Osteoblast (primary cell): Measurements from ENCODE around the gene TMEM38B. TPM values are rescaled to one million over a fixed set of nuclear protein-coding genes. Genes with fewer than 3 reads are reported as not detected.
A peak's percentile ranks its signal among the peaks of the same experiment; 100 is the strongest.

Source experiments
- DNase-seq: peaks from one replicate; pipeline ENCODE4 v3.0.0; 2011; ENCODE audit warnings: low spot score, mixed read lengths; ENCODE audit not compliant: insufficient read length; ENCODE audit errors: missing footprints
- H2AFZ ChIP-seq: 2 replicates; pipeline ENCODE4 v1.6.0; 2011; ENCODE audit warnings: mild to moderate bottlenecking, low read length
- H3K27ac ChIP-seq: 2 replicates; pipeline ENCODE4 v1.5.1; 2011; ENCODE audit warnings: mild to moderate bottlenecking, low read depth, low read length, moderate library complexity
- H3K27me3 ChIP-seq: 2 replicates; pipeline ENCODE4 v1.6.0; 2012; ENCODE audit warnings: mild to moderate bottlenecking, control low read depth, inconsistent platforms, low read length, moderate library complexity; ENCODE audit not compliant: insufficient read depth
- H3K36me3 ChIP-seq: 2 replicates; pipeline ENCODE4 v1.5.1; 2011; ENCODE audit warnings: mild to moderate bottlenecking, low read length, control low read depth, moderate library complexity; ENCODE audit not compliant: insufficient read depth
- H3K4me1 ChIP-seq: 2 replicates; pipeline ENCODE4 v1.5.1; 2011; ENCODE audit warnings: mild to moderate bottlenecking, low read length, control low read depth, moderate library complexity; ENCODE audit not compliant: insufficient read depth
- H3K4me2 ChIP-seq: 2 replicates; pipeline ENCODE4 v1.6.0; 2011; ENCODE audit warnings: mild to moderate bottlenecking, low read length; ENCODE audit not compliant: insufficient read depth
- H3K4me3 ChIP-seq: fragments of 200-600 bp; sonication (generic); 3 replicates; pipeline ENCODE4 v1.5.1; 2012; ENCODE audit warnings: mild to moderate bottlenecking, low read length, inconsistent platforms; ENCODE audit not compliant: insufficient read depth
- H3K79me2 ChIP-seq: 2 replicates; pipeline ENCODE4 v1.6.0; 2012; ENCODE audit warnings: mild to moderate bottlenecking, low read length, control low read depth, inconsistent platforms; ENCODE audit not compliant: insufficient read depth
- H3K9me3 ChIP-seq: 2 replicates; pipeline ENCODE4 v1.5.1; 2011; ENCODE audit warnings: low read depth, low read length, control low read depth
- H4K20me1 ChIP-seq: 2 replicates; pipeline ENCODE4 v1.6.0; 2012; ENCODE audit warnings: mild to moderate bottlenecking, low read length, control low read depth; ENCODE audit not compliant: insufficient read depth
- CTCF ChIP-seq: IDR thresholded peaks from 2 replicates; pipeline ENCODE4 v1.5.1; 2011; ENCODE audit warnings: mild to moderate bottlenecking, low read depth, low read length, moderate library complexity; ENCODE audit errors: extremely low read depth
- total RNA-seq: library from RNA; depleted of rRNA; stranded (reverse); fragments of >200 nt; gene quantifications from 2 replicates; pipeline ENCODE4 v1.2.3, GENCODE V29; 2012

The TMEM38B gene, protein sequence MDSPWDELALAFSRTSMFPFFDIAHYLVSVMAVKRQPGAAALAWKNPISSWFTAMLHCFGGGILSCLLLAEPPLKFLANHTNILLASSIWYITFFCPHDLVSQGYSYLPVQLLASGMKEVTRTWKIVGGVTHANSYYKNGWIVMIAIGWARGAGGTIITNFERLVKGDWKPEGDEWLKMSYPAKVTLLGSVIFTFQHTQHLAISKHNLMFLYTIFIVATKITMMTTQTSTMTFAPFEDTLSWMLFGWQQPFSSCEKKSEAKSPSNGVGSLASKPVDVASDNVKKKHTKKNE
- total RNA-seq = 22.4 and 25.0 TPM in 2 replicates

GRCh38 chr9:105694190-105694847, at the start of gene TMEM38B:
Gene TMEM38B, plus strand, starts transcription at chr9:105694541. Its CDS starts 120 bp downstream, at chr9:105694661.
- peak within 1 kb of the TSS; percentile 92 for H3K4me2 ChIP-seq
- peak within 1 kb of the TSS; percentile 89 for H3K4me3 ChIP-seq
- H3K27ac ChIP-seq = peak within 1 kb of the TSS; percentile 51
- peaks cover 15% of the 10 kb centered on the region for H3K27me3 ChIP-seq
- TF ChIP-seq CTCF = no peak
- DNase-seq = peak; percentile 97
- H3K36me3 ChIP-seq = no peaks in the 10 kb centered on the region
- no peaks in the 10 kb centered on the region for H3K9me3 ChIP-seq
- peaks cover 16% of the 10 kb centered on the region for H3K79me2 ChIP-seq
- peak within 1 kb of the TSS; percentile 92 for H2AFZ ChIP-seq
- H4K20me1 ChIP-seq = no peaks in the 10 kb centered on the region
- H3K4me1 ChIP-seq = peaks cover 10% of the 10 kb centered on the region

- H3K27me3 ChIP-seq = no peaks in the 10 kb centered on the region
- H3K27ac ChIP-seq = no peak overlapping the region
- no peak for TF ChIP-seq CTCF
- no peak overlapping the region for H3K4me3 ChIP-seq
- H3K4me2 ChIP-seq = no peak overlapping the region
- DNase-seq = no peak
- no peaks in the 10 kb centered on the region for H3K79me2 ChIP-seq
- H3K36me3 ChIP-seq = no peaks in the 10 kb centered on the region
- H3K9me3 ChIP-seq = no peaks in the 10 kb centered on the region
- H3K4me1 ChIP-seq = no peaks in the 10 kb centered on the region
- no peak overlapping the region for H2AFZ ChIP-seq
- H4K20me1 ChIP-seq = no peaks in the 10 kb centered on the region
Measured at GRCh38 chr9:105646879-105647594, 47.3 kb upstream of the TMEM38B start.

DNA sequence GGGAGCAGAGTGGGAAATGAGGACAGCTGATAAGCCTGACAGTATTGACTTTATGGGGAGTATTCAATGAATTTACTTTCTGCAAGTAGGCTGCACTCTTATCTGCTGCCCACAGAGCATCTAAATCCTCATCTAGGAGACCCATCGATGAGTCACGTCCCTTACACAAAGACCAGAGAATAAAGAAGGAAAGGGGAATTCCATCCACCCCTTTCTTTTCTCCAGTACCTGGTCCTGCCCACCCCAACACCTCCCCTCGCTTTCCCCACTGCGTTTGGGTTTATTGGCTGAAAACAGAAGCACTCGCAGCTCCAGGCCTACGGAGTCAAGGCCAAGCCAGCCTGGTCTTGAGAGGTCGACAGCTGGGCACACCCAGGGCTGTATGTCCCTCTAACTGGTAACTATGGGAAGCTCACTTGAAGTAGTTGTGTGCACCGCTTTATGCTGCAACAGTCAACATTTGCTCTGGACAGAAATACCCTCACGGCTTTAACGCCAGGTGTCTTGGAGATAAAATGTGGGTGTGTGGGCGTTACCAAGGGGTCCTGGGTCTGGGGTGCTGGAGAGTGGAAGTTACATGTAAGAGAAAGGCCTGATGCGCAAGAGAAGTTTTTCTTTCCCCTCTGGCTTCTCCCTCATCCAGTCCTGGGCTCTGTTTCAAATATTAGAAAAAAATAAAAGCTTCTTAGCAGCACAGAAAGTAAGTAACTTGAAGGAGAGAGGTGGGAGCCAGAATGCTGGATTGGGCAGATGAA, 46.6 kb upstream of the TMEM38B start:
- H3K4me2 ChIP-seq = no peak overlapping the region
- H2AFZ ChIP-seq = no peak overlapping the region
- H3K4me1 ChIP-seq = no peaks in the 10 kb centered on the region
- H3K4me3 ChIP-seq = no peak overlapping the region
- TF ChIP-seq CTCF = no peak
- H3K79me2 ChIP-seq = no peaks in the 10 kb centered on the region
- no peaks in the 10 kb centered on the region for H3K9me3 ChIP-seq
- no peaks in the 10 kb centered on the region for H3K36me3 ChIP-seq
- no peaks in the 10 kb centered on the region for H3K27me3 ChIP-seq
- DNase-seq = no peak
- H3K27ac ChIP-seq = no peak overlapping the region
- no peaks in the 10 kb centered on the region for H4K20me1 ChIP-seq
